ENCODE results near the gene DESI1.

- no peak for TF ChIP-seq POLR2A (IDR thresholded peaks at IDR 0.05; ENCODE audit: low read length)
- TF ChIP-seq CTCF (IDR thresholded peaks at IDR 0.05), result no peak
- no peak for TF ChIP-seq REST (IDR thresholded peaks at IDR 0.05)
- no peak for TF ChIP-seq EP300 (IDR thresholded peaks at IDR 0.05)
- no peak for TF ChIP-seq JUNB (IDR thresholded peaks at IDR 0.05)
- TF ChIP-seq PBX3 (IDR thresholded peaks at IDR 0.05), result no peak
- TF ChIP-seq RAD21 (conservative IDR thresholded peaks at IDR 0.05 in 1 of 2, IDR thresholded peaks at IDR 0.05 in 1 of 2), result no peak
- no peak for TF ChIP-seq BCL3 (IDR thresholded peaks at IDR 0.05)
- no peak for TF ChIP-seq SMC3 (IDR thresholded peaks at IDR 0.05)
- TF ChIP-seq ELK1 (IDR thresholded peaks at IDR 0.05; ENCODE audit: low read depth, low read length), result no peak
- no peak for TF ChIP-seq RNF2 (IDR thresholded peaks at IDR 0.05; ENCODE audit: borderline replicate concordance, low read depth)
- no peak for TF ChIP-seq BHLHE40 (IDR thresholded peaks at IDR 0.05; ENCODE audit: low read depth, low read length)
- TF ChIP-seq MAX (IDR thresholded peaks at IDR 0.05), result no peak
- TF ChIP-seq JUN (IDR thresholded peaks at IDR 0.05), result no peak
Measured at GRCh38 chr22:41584881-41585280, 36.0 kb downstream of the DESI1 start.

Measured in A549 (cell line).